Activated CD8-positive, alpha-beta memory T cell treated with anti-CD3 and anti-CD28 coated beads for 48 hours (primary cell): ENCODE results near the gene SLC66A2.
"Not testable (repeated sequence)": the region's sequence is repeated elsewhere in the genome, so short reads cannot be mapped to it uniquely, and the experiment has no call there.

Experiments used
- DNase-seq, 3 experiments: peaks; one replicate each; pipeline ENCODE4 v3.0.0-alpha.2; 2020; ENCODE audit warnings: low read depth in 2 of 3, low spot score in 2 of 3

SLC66A2 gene

DNA sequence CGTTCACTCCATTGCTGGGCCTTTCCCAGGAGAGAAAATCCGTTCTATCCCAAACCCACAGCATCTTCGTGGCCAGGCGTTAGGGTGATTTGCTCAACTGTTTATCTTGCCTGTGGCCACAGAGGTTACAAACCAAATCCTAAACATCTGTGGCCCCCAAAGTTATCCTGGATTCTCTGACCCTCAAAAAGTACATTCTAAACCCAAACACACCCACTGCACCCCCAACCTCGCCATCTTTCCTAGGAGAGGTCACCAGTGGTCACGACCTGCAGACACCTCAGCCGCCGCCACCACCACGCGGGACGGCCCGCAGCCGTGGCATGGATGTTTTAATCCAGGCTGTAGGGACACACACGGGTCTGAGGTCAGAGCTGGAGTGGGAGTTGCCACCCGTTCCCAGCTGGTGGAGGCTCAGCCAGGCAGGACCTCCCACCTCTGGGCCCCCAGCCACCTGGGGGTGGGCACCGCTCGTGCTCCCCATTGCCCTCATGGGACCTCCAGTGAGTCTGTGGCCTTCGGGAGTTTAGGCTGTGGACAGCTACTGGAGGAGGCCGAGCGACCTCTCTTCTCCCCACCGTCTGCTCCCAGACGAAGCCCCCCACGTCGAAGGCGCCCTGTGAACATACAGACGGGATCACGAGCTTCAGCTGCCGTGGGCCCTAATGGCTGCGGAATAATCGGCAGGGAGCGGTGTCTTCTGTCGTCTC is 81.7 kb downstream of the SLC66A2 start:
- DNase-seq: no peak

DNA sequence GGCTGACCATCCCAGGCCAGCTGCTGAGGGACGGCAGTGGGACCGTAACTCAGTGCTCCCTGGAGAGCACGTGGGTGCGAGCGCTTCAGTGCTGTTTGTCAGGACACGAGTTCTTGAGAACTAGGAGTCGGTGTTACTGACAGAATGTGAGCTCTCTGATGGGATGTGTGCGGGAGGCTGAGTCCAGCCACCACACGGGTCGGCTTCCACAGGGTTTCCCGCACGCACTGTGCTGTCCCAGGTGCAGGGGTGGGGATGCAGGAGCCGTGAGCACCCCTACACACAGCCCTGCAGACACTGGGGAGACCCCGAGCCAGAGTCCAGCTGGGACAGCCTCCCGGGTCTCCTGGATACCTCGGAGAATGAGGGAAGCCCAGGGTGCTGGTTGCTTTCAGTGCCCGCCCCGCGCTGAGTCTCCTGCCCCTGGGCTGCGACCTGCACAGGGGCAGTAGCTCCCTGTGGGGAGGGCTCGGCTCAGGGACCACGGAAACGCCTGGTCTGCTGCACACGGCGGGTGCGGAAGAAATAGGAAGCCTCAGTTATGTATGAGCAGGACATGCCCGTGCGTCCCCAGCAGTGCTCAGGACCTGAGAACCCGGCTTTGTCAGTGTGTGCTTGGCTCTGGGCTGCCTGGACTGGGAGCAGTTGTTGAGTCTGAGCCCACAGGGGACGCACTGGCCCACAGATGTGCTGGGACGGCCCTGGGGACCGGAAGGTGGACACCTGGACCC is 82.5 kb downstream of the SLC66A2 start:
- DNase-seq: no peak

DNA sequence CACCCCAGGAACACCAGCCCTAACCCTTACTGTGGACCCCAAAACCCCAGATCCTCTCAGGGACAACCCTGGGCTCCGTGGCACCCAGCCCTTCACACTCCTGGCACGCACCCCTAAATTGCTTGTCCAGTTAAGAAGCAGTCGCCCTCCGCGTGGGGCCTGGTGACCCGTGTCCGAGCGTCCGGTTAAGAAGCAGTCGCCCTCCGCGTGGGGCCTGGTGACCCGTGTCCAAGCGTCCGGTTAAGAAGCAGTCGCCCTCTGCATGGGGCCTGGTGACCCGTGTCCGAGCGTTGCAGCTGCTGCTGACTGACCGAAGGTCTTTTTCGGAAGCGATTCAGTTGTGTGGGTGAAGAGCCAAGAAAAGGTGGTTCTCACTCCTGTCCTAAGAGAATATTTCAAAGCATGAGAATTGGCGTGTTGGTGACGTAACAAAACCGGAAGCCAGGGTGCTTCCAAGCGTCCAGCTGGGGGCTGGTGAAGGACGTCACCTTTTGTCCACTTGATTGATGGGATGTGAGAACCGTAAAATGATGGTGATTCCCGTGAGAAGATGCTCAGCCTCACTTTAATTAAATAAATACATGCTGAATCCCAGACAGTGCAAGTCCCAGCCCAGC is 83.2 kb downstream of the SLC66A2 start:
- DNase-seq: no peak

DNA sequence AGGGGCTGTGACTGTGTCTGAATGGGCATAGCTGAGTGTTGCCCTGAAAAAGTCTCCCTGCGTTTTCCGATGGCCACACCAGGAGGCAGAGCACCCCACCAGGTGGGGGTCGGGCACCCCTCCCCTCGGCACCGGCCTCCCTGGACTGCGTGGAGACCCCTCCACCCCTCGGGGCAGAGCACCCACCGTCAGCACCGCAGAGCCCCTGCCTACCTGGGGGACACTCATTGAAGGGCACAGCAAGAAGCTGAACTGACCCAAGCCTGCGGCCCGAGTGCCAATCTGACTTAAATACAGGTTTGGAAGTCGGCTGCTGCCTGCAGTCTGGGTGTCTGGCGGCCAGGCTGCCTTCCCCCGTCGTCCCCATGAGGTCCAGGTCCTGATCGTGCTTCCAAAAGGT is 83.8 kb downstream of the SLC66A2 start:
- DNase-seq: no peak

DNA sequence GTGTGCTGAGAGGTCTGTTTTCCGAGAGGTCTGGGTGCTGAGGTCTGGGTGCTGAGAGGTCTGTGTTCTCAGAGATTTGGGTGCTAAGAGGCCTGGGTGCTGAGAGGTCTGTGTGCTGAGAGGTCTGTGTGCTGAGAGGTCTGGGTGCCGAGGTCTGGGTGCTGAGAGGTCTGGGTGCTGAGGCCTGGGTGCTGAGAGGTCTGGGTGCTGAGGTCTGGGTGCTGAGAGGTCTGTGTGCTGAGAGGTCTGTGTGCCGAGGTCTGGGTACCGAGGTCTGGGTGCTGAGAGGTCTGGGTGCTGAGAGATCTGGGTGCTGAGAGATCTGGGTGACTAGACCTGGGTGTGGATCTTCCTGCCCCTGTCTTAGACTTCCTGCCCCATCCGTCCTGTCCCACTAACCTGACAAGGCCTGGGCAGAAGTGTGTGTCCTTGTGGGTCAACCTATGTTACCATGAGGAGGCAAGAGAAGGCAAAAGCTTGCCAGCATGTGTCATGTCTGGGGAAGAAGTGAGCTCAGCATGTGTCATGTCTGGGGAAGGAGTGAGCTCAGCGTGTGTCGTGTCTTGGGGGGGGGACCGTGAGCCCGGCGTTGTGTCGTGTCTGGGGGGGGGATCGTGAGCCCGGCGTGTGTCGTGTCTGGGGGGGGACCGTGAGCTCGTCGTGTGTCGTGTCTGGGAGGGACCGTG is 84.4 kb downstream of the SLC66A2 start:
- DNase-seq: no peak

DNA sequence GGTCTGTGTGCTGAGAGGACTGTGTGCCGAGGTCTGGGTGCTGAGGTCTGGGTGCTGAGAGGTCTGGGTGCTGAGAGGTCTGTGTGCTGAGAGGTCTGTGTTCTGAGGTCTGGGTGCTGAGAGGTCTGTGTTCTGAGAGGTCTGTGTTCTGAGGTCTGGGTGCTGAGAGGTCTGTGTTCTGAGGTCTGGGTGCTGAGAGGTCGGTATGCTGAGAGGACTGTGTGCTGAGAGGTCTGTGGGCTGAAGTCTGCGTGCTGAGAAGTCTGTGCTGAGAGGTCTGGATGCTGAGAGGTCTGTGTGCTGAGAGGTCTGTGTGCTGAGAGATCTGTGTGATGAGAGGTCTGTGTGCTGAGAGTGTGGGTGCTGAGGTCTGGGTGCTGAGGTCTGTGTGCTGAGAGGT is 85.5 kb downstream of the SLC66A2 start:
- DNase-seq: not testable (repeated sequence)

DNA sequence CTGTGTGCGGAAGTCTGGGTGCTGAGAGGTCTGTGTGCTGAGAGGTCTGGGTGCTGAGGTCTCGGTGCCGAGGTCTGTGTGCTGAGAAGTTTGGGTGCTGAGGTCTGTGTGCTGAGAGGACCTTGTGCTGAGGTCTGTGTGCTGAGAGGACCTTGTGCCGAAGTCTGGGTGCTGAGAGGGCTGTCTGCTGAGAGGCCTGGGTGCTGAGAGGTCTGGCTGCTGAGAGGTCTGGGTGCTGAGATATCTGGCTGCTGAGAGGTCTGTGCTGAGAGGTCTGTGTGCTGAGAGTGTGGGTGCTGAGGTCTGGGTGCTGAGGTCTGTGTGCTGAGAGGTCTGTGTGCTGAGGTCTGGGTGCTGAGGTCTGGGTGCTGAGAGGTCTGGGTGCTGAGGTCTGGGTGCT is 86.5 kb downstream of the SLC66A2 start:
- not testable (repeated sequence) for DNase-seq

DNA sequence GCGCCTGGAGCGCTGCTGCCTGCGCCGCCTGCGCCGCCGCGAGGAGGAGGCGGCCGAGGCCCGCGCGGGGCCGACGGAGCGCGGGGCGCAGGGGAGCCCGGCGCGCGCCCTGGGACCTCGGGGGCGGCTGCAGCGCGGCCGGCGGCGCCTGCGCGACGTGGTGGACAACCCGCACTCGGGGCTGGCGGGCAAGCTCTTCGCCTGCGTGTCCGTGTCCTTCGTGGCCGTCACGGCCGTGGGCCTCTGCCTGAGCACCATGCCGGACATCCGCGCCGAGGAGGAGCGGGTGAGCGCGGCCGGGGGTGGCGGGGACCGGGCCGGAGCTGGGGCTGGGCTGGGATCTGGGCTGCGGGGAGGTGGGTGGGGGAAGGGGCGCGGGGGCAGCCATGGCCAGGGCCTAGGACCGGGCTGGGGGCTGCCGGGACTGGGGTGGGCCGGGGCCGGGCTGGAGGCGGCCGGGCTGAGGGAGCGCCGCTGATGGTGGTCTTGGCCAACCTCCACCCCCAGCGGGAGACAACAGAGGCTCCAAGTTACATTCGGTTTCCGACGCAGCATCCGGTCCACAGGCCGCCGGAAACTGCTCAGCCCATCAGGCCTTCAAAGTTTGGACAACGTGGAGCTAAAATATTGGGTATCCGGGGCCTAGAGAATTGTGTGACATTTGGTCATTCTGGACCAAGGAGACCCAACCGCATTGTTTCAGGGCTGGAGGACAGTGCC is 87.3 kb downstream of the SLC66A2 start:
- no peak for DNase-seq

DNA sequence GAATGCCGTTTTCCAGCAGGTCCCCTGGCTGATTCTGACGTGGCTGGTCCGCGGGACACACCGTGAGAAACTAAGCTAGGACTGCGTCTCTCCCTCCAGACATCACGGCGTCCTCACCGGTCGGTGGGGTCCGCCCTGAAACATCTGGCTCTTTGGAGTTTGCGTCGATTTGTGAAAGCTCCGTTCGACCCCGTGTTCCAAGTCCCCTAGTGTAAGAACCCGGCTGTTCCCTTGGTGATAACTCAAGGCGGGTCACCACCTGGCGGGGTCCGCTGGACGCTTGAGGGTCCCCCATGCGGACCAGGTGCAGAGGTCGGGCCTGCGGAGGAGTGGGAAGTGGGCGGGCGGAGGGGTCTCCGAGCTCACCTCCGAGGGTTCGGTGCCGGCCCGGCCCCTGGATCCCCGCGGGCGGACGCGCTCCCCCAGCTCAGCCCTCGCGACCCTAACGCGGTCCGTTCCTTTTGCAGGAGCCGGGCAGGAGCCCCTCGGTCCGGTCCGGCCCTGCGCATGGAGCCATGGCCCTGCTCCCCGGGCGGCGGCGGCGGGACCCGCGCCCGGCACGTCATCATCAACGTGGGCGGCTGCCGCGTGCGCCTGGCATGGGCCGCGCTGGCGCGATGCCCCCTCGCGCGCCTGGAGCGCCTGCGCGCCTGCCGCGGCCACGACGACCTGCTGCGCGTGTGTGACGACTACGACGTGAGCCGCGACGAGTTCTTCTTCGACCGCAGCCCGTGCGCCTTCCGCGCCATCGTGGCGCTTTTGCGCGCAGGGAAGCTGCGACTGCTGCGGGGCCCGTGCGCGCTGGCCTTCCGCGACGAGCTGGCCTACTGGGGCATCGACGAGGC is 88.1 kb downstream of the SLC66A2 start:
- DNase-seq: no peak

DNA sequence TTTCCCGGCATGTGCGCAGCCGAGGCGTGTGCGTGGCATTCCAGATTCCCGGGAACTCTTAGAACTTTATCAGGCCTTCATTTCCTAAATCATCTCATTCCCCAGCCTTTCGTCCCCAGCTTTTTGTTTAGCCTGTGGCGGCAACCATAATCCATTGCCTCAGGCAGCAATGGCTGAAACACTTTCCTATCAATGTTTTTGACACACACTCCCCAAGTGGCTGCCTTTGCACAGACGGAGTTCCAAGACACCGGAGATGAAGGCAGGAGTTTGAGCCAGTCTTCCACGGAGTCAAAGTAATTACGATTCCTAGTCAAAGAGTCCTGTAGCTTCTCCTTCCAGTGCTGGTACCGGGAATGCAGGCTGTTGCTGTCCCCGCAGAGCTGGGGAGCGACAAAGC is 88.9 kb downstream of the SLC66A2 start:
- DNase-seq: no peak

DNA sequence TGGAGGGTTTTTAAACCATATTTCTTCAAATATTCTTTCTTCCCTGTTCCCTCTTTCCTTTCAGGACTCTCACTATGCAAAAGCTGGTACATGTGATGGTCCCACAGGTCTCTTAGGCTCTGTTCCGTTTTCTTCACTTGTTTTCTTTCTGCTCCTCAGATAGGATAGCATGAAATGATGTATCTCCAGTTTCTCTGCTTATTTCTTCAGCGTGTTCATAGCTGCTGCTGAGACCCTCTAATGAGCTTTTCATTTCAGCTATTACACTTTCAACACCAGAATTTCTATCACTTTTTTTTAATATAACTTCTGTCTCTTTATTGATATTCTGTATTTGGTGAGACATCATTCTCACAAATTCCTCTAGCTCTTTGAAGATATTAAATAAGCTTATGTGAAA is 89.8 kb downstream of the SLC66A2 start:
- DNase-seq: no peak

DNA sequence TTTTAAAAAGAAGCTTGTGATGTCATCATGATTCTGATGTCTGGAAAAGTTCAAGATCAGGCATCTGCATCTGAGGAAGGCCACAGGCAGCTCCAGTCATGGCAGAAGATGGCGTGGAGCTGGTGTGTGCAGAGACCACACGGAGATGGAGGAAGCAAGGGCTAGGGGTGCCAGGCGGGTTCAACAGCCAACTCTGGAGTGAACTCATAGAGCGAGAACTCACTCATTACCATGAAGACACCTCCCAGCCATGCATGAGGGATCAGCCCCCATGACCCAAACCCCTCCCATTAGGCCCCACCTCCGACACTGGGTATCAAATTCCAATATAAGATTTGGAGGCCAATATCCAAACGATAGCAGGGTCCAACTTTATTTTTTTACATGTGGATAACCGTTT is 92.1 kb downstream of the SLC66A2 start:
- no peak for DNase-seq

DNA sequence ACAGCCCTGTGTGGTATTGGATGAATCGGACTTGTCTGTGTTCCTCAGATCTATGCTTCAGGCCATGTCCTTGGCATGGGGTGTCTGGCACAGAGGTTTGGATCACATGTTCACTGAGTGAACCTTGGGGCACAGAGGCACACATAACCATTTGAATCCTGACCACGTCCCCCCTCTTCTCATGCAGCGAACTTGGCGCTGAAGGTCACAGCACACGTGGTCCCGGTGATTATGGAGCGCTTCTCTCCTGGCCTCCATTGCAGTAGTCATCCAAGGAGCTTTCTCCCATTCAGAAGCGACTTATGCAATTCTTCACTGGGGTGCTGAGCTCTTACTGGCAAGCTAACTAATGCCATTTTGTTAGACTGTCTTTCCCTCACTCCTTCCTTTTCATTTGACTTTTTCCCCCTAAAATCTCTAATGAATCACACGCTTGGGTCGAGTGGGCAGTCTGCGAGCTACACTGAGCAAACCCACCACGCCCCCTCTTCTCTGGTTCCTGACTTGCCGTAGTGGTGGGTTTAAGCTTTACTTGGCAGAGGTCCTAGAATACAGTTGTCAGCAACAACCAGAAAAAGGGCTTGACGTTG is 94.3 kb downstream of the SLC66A2 start:
- DNase-seq: no peak

DNA sequence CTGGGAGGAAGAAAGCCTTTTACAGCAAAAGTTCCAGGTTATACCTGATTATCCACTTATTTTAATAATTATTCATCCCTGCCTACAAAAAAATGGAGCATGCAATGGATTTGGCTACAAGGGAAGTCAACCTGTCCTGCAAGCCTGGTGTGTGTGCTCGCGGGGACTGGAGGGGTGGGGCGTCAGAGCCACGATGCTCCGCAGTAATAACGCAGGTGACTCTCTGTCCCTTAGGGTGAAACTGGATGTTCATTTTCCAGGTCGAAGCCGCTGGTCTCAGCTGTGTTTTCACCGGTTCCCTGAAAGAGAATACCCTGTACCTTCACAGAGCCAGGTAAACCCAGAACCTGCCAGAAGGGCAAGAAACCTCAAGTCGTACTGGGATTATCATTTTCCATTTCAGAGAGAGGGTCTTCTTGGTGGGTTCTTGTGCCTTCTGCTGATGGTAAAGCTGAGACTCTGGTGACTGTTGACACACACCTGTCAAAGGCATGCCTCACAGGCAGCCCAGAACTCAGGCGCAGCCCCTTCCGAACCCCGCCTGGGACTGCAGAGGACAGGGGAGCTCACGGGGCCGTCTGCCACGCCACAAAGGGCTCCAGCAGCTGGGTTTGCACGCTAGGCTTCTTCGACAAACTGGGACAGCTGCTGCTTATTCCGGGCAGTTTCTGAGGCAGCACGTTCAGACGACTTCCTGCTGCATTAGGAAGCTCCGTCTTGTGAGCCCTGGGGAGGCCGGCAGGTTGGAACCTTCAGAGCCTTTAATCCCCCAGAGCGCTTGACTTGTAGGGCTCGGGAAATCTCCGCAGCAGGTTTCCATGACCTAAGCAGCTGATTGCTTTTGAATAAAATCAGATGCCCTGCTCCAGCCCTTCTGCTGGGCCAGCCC is 95.1 kb downstream of the SLC66A2 start:
- DNase-seq: no peak

DNA sequence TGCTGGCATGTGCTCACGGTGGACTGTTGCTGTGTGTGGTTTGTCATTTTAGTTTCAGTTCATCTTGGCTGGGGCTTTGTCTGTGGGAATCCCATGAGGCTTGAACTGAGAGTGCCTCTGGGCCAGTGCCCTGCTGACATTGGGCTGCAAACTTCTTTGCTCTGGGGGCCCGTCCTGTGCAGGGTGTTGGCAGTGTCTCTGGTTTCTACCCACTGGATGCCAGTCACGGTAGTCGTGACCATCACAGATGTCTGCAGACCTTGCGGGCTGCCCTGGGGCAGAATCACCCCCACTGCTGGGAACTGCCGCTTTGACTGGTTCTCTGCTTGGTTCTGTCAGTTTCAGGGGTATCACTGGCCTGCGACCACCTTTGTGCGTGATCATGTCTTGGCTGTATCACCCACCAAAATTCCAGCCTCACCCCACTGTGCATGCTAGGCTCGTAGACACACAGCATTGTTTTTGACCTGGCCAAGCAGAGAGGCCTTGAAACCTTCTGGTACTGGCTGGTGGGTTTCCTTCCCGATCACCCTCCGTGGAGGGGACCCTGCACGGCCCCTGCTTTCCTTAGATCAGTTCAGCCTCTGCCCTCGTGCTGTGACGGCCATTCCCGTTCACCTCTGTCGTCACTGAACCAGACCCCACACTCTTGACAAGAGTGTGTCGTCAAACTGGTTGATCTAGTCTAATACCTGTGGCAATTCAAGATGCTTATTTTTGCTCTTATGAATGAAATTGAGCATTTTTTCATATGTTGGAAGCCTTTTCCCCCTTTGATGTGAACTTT is 96.1 kb downstream of the SLC66A2 start:
- DNase-seq: no peak

DNA sequence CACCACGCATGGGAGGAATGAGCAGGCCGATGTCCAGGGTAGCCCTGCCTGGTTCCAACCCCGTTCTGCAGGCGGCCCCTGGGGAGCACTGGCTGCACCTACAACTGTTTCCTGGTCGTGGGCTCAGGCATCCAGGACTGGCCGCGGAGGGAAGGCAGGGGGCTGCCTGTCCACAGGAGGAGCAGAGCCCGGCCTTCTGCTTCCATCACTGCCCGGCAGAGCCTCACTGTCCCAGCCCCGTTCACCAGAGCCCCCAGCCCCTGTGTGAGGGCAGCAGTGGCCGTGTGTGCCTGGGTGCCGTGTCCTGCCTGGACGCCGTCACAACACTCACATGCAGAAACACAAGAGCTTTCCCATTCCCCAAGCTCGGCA is 97.5 kb downstream of the SLC66A2 start:
- DNase-seq: no peak

DNA sequence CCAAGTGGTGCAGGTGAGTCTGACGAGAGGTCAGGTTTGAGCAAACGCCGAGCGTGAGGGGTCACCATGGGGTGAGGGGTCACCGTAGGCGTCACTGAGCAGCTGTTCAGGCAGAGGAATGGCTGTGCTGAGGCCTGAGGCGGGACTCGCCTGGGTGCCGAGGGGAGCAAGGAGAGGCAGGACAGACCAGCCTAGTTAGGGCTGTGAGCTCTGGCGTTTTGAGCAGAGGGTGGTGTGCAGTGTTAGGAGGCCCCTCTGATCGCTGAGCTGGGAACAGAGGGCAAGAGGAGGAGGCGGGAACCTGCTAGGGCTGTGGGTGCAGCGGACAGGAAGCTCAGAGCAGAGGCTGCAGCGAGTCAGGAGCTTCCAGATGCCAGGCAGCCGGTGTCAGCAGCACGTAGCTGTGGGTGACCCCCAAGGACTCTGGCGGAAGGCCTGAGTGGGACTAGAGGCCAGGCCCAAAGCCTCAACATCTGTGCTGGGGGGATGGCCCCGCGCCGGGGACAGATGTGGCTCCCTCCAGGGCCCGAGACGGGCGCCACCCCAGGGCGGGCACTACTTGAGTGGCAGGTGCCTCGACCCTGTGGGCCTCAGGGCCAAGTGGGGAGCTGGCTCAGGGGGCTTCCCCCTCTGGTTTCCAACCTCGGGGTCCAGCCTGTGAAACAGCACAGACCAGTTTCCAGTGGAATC is 98.0 kb downstream of the SLC66A2 start:
- no peak for DNase-seq
